BJ (cell line): Measurements from ENCODE around the gene STPG4. TPM values are rescaled to one million over a fixed set of nuclear protein-coding genes. Genes with fewer than 3 reads are reported as not detected.
"Not testable (repeated sequence)": the region's sequence is repeated elsewhere in the genome, so short reads cannot be mapped to it uniquely, and the experiment has no call there.

Experiments
- CTCF ChIA-PET: fragments of 350-600 bp; formaldehyde crosslinking; extraction: SDS; loops from one replicate; lab custom pipeline; 2021; ENCODE audit warnings: antibody characterized with exemption, inconsistent platforms; lab: Yijun Ruan, JAX
- POLR2A ChIA-PET: fragments of 300-600 bp; sonication (Branson Sonifier 250); formaldehyde crosslinking; extraction: SDS; loops from one replicate; lab custom pipeline; 2021; ENCODE audit warnings: antibody characterized with exemption; lab: Charles Lee
- DNase-seq: peaks from one replicate; pipeline ENCODE4 v3.0.0-alpha.2; 2011; ENCODE audit warnings: low read depth
- H3K27me3 ChIP-seq: 2 replicates; pipeline ENCODE4 v1.6.0; 2011; ENCODE audit warnings: low read length; ENCODE audit not compliant: control insufficient read depth, insufficient read depth
- H3K36me3 ChIP-seq: 2 replicates; pipeline ENCODE4 v1.5.1; 2011; ENCODE audit warnings: low read length; ENCODE audit not compliant: control insufficient read depth, insufficient read depth
- H3K4me3 ChIP-seq: 2 replicates; pipeline ENCODE4 v1.5.1; 2011; ENCODE audit warnings: low read depth, mild to moderate bottlenecking, control low read depth, low read length
- polyA plus RNA-seq: library from polyadenylated mRNA; depleted of rRNA; stranded (reverse); fragments of >200 nt; gene quantifications from 2 replicates; pipeline ENCODE4 v1.2.3, GENCODE V29; 2011
- TF ChIP-seq, protein P1 (sequence below): IDR thresholded peaks from 2 replicates; pipeline ENCODE4 v1.5.1; 2011; ENCODE audit warnings: low read depth, mild to moderate bottlenecking, control low read depth, inconsistent platforms, low read length, moderate library complexity; ENCODE audit not compliant: insufficient read depth

The STPG4 gene
- polyA plus RNA-seq, 1 experiment: 0.06 TPM

DNA sequence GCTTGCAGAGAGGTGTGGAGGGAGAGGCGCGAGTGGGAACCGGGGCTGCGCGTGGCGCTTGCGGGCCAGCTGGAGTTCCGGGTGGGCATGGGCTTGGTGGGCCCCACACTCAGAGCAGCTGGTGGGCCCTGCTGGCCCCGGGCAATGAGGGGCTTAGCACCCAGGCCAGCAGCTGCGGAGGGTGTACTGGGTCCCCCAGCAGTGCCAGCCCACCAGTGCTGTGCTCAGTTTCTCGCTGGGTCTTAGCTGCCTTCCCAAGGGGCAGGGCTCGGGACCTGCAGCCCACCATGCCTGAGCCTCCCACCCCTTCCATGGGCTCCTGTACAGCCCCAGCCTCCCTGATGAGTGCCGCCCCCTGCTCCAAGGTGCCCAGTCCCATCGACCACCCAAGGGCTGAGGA, 55.4 kb downstream of the STPG4 start:
- H3K27me3 ChIP-seq, DNase-seq, CTCF ChIA-PET, POLR2A ChIA-PET, H3K36me3 ChIP-seq, H3K4me3 ChIP-seq: not testable (repeated sequence)

DNA sequence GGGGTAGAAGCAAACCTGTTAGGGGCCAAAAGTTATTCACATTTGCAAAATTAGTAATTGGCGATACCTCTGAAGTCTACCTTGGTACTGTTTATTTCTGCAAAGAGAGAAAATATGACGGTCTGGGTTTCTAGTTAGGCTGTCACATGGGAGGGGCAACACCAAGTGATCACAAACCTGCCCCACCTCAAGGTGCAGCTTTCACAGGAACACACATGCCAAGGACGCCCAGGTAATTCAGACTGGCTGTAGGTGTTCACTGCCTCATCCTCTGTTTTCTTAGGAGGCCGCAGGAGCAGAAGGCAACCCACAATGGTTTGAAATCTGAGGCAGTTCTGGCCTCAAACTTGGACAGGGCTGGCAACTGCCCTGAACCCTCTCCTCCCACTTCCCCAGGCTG, 56.2 kb downstream of the STPG4 start:
- TF ChIP-seq, protein P1, sequence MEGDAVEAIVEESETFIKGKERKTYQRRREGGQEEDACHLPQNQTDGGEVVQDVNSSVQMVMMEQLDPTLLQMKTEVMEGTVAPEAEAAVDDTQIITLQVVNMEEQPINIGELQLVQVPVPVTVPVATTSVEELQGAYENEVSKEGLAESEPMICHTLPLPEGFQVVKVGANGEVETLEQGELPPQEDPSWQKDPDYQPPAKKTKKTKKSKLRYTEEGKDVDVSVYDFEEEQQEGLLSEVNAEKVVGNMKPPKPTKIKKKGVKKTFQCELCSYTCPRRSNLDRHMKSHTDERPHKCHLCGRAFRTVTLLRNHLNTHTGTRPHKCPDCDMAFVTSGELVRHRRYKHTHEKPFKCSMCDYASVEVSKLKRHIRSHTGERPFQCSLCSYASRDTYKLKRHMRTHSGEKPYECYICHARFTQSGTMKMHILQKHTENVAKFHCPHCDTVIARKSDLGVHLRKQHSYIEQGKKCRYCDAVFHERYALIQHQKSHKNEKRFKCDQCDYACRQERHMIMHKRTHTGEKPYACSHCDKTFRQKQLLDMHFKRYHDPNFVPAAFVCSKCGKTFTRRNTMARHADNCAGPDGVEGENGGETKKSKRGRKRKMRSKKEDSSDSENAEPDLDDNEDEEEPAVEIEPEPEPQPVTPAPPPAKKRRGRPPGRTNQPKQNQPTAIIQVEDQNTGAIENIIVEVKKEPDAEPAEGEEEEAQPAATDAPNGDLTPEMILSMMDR: no peak
- Histone ChIP-seq H3K4me3 (no peak overlapping the region), H3K27me3 (no peaks in the 10 kb centered on the region), H3K36me3 (no peaks in the 10 kb centered on the region)
- DNase-seq: no peak
- CTCF ChIA-PET: interaction anchor here (0.7 kb wide), 1 partner anchor 29 kb away, joined by 3 read pairs; no protein-coding TSS in a partner anchor
- POLR2A ChIA-PET: no interaction called here

DNA sequence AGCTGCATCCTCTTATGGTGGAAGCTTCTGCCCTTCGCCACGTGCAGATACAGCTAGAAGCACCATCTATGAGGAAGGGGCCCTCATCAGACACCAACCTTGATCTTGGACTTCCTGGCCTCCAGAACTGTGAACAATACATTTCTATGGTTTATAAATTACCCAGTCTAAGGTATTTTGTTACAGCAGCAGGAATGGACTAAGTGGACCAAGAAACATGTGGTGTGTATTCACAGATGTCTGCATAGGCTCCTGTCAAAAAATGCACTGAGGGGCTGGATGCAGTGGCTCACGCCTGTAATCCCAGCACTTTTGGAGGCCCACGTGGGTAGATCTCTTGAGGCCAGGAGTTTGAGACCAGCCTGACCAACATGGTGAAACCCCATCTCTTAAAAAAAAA, 57.5 kb downstream of the STPG4 start:
- no peak for DNase-seq
- TF ChIP-seq, protein P1: no peak
- ChIA-PET CTCF (interaction anchor here (0.9 kb wide), 1 partner anchor 42 kb away, joined by 4 read pairs; no protein-coding TSS in a partner anchor), POLR2A (no interaction called here)
- no peak overlapping the region for H3K4me3 ChIP-seq
- H3K27me3 ChIP-seq: no peaks in the 10 kb centered on the region
- no peaks in the 10 kb centered on the region for H3K36me3 ChIP-seq

DNA sequence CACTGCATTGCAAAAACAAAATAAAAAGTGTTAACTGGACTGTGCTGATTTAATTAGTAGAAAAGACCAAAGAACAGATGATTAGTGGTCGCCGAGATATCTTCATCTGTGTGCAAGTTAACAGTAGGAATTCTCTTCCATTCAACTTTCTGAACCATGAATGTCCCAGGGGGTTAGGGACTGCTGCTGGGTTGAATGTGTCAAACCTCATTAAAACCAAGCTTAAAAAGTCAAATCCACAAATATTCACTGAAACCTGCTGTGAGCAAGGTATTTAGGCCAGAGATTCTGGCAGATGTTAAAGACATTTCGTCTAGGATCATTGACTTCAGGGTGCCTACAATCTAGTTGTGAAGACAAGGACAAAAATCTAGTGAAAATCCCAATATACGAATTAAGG, 58.7 kb downstream of the STPG4 start:
- Histone ChIP-seq H3K27me3 (no peaks in the 10 kb centered on the region), H3K4me3 (no peak overlapping the region), H3K36me3 (no peaks in the 10 kb centered on the region)
- CTCF ChIA-PET: no interaction called here
- POLR2A ChIA-PET: no interaction called here
- DNase-seq: no peak
- TF ChIP-seq, protein P1: no peak

DNA sequence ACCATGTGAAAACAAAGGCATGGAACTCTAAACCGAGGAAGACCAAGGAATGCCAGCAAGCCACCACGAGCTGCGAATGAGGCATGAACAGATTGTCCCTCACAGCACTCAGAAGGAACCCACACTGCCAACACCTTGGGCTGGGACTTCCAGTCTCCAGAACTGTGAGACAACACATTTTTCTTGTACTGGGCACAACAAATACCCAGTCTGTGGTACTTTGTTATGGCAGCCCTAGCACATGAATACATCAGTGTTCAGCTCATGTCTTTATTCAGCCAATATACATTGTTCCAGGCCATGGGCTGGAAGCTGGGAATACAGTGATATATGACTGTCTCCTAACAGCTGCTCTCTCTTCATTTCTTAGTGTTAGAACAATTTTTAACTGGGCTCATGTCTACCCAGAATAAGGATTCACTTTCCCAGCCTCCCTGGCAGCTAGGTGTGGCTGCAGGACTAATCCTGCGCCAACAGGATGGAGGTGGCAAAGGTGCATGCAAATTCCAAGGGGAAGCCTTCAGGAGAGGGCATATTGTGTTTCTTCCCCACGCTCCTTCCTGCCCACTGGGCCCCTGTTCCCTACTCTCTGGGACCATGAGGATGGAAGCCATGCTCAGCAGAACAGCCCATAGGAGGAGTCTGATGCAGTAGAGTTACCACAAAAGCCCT, 59.6 kb downstream of the STPG4 start:
- DNase-seq: no peak
- H3K4me3 ChIP-seq: no peak overlapping the region
- TF ChIP-seq, protein P1: no peak
- no peaks in the 10 kb centered on the region for H3K36me3 ChIP-seq
- H3K27me3 ChIP-seq: no peaks in the 10 kb centered on the region
- ChIA-PET POLR2A (no interaction called here), CTCF (interaction anchor here (1.2 to 1.5 kb wide), 3 partner anchors 9 to 228 kb away, joined by 3 read pairs; no protein-coding TSS in a partner anchor)
